ENCODE data around the gene SLC25A42.

- TF ChIP-seq EZH2 (IDR thresholded peaks at IDR 0.05; ENCODE audit: borderline replicate concordance, insufficient read depth, low read depth, low read length, poor library complexity, severe bottlenecking) (no peak), CTCF (IDR thresholded peaks at IDR 0.05) (no peak)
These were observed 20.3 kb upstream of the SLC25A42 start for GRCh38 chr19:19043481-19043880.
